Measurements from ENCODE around the gene EXOSC5. TPM values are rescaled to one million over a fixed set of nuclear protein-coding genes. Genes with fewer than 3 reads are reported as not detected.

Gene EXOSC5
- total and polyA plus RNA-seq, 9 of the 15 experiments (the other 6 are each of a cell fraction or from before 2014, with no cell fraction given) = 10.9 to 75.5 (median 37.8) TPM

GRCh38 chr19:41426952-41427646, 29.9 kb upstream of the EXOSC5 start, which contains the start of gene B3GNT8 (continued):
- TF ChIP-seq RBM14 (IDR thresholded peaks at IDR 0.05; ENCODE audit: borderline replicate concordance, insufficient read depth, low read depth, low read length) (no peak), ZFX (CRISPR knock-in tag; IDR thresholded peaks at IDR 0.05) (peak; percentile 76), NONO (IDR thresholded peaks at IDR 0.05; ENCODE audit: low read depth in 2 of 2, low read length in 1 of 2) (no peak), TARDBP (IDR thresholded peaks at IDR 0.05) (no peak), PHF8 (IDR thresholded peaks at IDR 0.05; ENCODE audit: borderline replicate concordance, low read length) (peak; percentile 52; the same call in 1 of the 2 replicates), NFXL1 (CRISPR knock-in tag; IDR thresholded peaks at IDR 0.05) (0 out of 2 replicates have a peak, but pooled peaks have one; percentile 35), ZHX1 (conservative IDR thresholded peaks at IDR 0.05; ENCODE audit: low read length) (no peak), NELFE (IDR thresholded peaks at IDR 0.05; ENCODE audit: insufficient read depth, insufficient read length) (no peak), NFE2L1 (tag; IDR thresholded peaks at IDR 0.05; ENCODE audit: borderline replicate concordance, low read depth) (no peak), POLR3A (IDR thresholded peaks at IDR 0.05; ENCODE audit: borderline replicate concordance, extremely low read depth, insufficient read depth, insufficient read length) (no peak), HNRNPH1 (optimal IDR thresholded peaks at IDR 0.05; ENCODE audit: low read depth, low read length) (no peak), TSHZ1 (CRISPR knock-in tag; IDR thresholded peaks at IDR 0.05) (no peak), ZNF785 (CRISPR knock-in tag; IDR thresholded peaks at IDR 0.05) (no peak), SREBF2 (CRISPR knock-in tag; IDR thresholded peaks at IDR 0.05) (no peak), GABPB1 (CRISPR knock-in tag; IDR thresholded peaks at IDR 0.05) (no peak), FOSL1 (tag; conservative IDR thresholded peaks at IDR 0.05) (no peak), ZBTB1 (CRISPR knock-in tag; IDR thresholded peaks at IDR 0.05; ENCODE audit: borderline replicate concordance, low read depth) (no peak), ZNF212 (CRISPR knock-in tag; IDR thresholded peaks at IDR 0.05) (no peak), ZBTB7A (IDR thresholded peaks at IDR 0.05; ENCODE audit: borderline replicate concordance, control insufficient read depth, low read depth, low read length) (peak; percentile 74; the same call in 1 of the 2 replicates), SP2 (IDR thresholded peaks at IDR 0.05; ENCODE audit: extremely low read depth, low read depth, low read length, poor library complexity, severe bottlenecking) (no peak), STAT5A (IDR thresholded peaks at IDR 0.05; ENCODE audit: borderline replicate concordance, low read length) (no peak)
